ENCODE measurements around the gene IQSEC2. TPM values are rescaled to one million over a fixed set of nuclear protein-coding genes. Genes with fewer than 3 reads are reported as not detected.
A peak's percentile ranks its signal among the peaks of the same experiment; 100 is the strongest.

Gene IQSEC2
- total RNA-seq, 1 donor from 2014 or later = 0.37 TPM

DNA sequence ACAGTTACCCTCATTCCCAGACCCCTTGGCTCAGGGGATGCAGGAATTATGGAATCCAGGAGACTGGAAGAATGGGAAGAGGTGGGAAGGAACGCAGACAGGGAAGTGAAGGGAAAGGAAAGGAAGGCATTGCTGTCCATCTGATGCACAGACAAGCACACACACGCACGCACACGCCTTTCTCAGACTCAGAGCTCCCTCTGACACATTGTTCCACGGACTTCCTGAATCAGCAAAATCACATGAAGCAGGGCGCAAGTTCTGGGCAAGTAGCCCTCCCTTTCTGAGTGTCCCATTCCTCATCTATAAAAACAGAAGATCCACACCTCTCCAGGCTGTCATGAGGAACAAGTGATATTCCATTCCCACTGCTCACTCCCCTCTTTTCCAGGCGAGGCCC lies 13.2 kb downstream of the IQSEC2 start:
- intact Hi-C loops (cut with micrococcal nuclease) = no loop called here

DNA sequence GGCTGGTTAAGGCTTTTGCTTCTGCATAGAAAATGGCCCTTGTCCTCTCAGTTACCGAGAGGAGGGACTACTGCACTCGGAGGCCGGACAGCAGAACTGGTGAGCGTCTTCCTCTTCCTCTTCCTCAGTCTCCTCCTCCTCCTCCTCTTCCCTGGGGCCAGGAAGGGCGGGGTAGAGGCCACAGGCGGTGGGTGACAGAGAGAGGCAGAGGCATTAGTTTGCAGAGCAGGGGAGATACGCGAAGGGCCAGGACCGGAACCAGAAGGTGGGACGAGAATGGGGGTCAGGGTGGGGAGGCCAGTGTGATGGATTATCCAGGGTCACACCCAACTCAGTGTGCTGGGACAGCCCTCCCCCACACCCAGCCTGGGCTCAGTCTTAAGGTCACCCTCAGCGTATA lies 14.5 kb downstream of the IQSEC2 start:
- Mint-ChIP-seq H3K27me3 (peaks cover 9% of the 10 kb centered on the region), H3K4me3 (no peak overlapping the region), H3K4me1 (peaks cover 22% of the 10 kb centered on the region), H3K36me3 (ENCODE audit: low read depth) (no peaks in the 10 kb centered on the region), H3K9me3 (no peaks in the 10 kb centered on the region), H3K27ac (no peak overlapping the region)
- intact Hi-C loops (cut with micrococcal nuclease) = no loop called here
- DNase-seq = no peak

More for the DNA sequence above, 13.2 kb downstream of the IQSEC2 start:
- Mint-ChIP-seq H3K4me1 (peaks cover 12% of the 10 kb centered on the region), H3K9me3 (no peaks in the 10 kb centered on the region), H3K36me3 (ENCODE audit: low read depth) (no peaks in the 10 kb centered on the region), H3K27ac (no peak overlapping the region), H3K27me3 (peaks cover 6% of the 10 kb centered on the region), H3K4me3 (no peak overlapping the region)
- no peak for DNase-seq

DNA sequence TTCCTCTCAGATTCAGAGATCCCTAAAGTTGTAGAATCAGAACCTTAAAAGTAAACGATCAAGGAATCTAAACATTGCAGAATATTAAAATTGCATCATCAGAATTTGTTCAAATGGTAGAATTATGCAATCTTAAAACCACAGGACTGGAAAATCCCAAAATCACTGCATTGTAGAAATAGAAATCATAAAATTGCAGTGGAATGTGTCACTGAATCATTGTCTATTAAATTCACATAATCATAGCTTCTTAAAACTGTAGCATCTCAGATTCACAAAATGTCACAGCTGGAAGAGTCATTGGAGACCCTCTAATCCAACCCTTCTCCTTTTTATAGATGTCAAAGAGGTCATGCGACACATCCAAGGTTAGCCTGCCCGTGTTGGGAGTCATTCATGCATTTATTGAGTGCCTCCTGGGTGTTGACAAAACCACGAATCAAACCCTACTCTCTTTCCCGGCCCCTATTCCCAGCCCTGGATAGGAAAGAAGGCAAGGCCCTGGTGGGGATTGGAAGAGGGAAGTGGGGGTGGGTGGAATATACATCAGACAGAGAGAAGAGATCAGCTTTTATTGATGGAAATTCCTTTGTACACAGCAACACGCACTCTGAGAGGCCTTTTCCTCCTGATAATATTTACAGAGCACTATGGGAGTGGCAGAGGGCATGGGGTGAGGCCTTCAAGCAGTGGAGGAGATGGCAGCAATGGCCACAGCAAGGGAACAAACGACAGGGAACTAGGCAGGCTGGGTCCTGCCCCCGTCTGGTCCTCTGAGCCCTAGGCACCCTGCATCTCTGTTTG lies 15.4 kb downstream of the IQSEC2 start:
- intact Hi-C loops (cut with micrococcal nuclease) = no loop called here
- H3K36me3 Mint-ChIP-seq (ENCODE audit: low read depth) = no peaks in the 10 kb centered on the region
- H3K9me3 Mint-ChIP-seq = no peaks in the 10 kb centered on the region

DNA sequence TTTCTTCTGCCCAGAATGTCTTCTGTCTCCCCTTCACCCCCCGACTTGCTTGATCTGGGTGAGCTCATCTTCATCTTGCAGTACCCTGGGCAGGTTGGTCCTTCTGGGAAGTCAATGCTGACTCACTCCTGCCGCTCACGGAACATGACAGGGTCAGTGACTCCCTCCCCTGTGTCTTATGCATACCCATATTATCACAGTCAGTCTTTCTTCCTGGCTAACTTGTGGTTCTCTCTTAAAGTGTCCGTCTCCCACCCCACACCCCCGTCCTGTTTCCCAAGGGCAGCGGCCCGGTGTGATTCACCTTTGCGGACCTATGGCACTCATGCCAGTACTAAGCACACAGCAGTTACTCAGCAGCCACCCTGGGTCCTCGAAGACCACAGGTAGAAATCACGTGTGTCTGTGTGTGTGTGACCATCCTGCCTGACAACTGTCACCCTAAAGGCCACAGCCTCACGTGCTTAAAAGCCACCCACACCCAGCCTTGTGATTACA lies 17.7 kb downstream of the IQSEC2 start:
- Mint-ChIP-seq H3K27me3 (peaks cover 13% of the 10 kb centered on the region), H3K27ac (peak overlapping the region; percentile 72)
- peak; percentile 57 for DNase-seq

More for the DNA sequence above, 15.4 kb downstream of the IQSEC2 start:
- Mint-ChIP-seq H3K4me1 (peaks cover 29% of the 10 kb centered on the region), H3K27ac (no peak overlapping the region), H3K27me3 (peaks cover 10% of the 10 kb centered on the region), H3K4me3 (no peak overlapping the region)
- no peak for DNase-seq

DNA sequence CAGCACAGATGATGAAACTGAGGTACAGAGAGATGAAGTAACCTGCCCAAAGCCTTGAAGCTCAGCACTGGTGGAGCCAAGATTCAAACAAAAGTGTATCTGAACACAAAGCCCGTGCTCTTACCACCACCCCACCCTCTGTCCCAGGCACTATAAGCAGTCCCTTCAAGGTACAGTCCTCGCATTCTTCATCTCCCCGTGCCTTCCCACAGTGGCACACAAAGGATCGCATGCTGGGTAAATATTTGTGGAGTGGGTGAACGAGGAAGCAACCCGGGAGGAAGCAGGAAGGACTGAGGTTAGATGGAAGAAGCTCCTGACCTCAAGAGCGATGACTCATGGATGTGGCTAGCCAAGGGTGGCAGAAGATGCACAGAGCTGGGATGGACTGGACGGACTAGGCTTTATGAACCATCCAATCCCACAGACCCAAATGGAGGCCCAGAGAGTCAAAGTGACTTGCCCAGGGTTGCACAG lies 18.4 kb downstream of the IQSEC2 start:
- H3K27ac Mint-ChIP-seq = peak overlapping the region; percentile 63
- H3K4me1 Mint-ChIP-seq = peaks cover 29% of the 10 kb centered on the region
- intact Hi-C loops (cut with micrococcal nuclease) = no loop called here
- peak overlapping the region; percentile 72 for H3K4me3 Mint-ChIP-seq
- H3K9me3 Mint-ChIP-seq = no peaks in the 10 kb centered on the region
- no peaks in the 10 kb centered on the region for H3K36me3 Mint-ChIP-seq (ENCODE audit: low read depth)
- DNase-seq = peak; percentile 60
- H3K27me3 Mint-ChIP-seq = peaks cover 13% of the 10 kb centered on the region

More for the DNA sequence above, 17.7 kb downstream of the IQSEC2 start:
- H3K36me3 Mint-ChIP-seq (ENCODE audit: low read depth) = no peaks in the 10 kb centered on the region
- peak overlapping the region; percentile 72 for H3K4me3 Mint-ChIP-seq
- intact Hi-C loops (cut with micrococcal nuclease) = no loop called here
- H3K9me3 Mint-ChIP-seq = no peaks in the 10 kb centered on the region
- peaks cover 29% of the 10 kb centered on the region for H3K4me1 Mint-ChIP-seq

GRCh38 chrX:53262189-53262917 lies 19.0 kb downstream of the IQSEC2 start:
- Mint-ChIP-seq H3K9me3 (no peaks in the 10 kb centered on the region), H3K4me1 (peaks cover 29% of the 10 kb centered on the region), H3K27ac (no peak overlapping the region), H3K4me3 (no peak overlapping the region), H3K36me3 (ENCODE audit: low read depth) (no peaks in the 10 kb centered on the region), H3K27me3 (peaks cover 13% of the 10 kb centered on the region)
- intact Hi-C loops (cut with micrococcal nuclease) = no loop called here
- DNase-seq = no peak

DNA sequence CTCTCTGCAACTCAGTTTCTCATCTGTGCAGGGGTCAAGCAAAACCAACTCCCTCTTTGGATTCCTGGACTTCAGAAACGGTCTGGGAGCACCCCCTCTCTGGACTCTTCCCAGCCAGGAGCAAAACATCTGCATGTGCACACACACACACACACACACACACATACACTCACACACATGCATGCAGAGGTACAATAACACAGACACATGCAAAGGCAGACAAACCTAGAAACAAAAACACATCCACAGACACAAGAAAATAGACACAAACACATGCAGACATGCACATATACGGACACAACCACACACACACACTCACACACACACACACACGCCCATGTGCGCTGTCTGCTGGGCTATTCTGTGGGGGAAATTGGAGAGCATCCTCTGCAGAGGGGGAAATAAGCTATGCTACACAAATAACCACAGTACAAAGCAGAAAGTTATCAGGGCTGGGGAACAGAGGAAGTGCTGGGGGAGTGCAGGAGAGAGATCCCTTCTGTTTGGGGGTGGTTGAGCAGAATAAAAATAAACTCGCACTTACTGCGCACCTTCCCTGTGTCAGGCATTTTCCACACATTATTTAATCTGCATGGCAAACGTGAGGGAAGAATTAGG lies 19.9 kb downstream of the IQSEC2 start:
- DNase-seq = peak; percentile 56
- Mint-ChIP-seq H3K4me1 (peaks cover 29% of the 10 kb centered on the region), H3K9me3 (no peaks in the 10 kb centered on the region), H3K27ac (no peak overlapping the region), H3K4me3 (no peak overlapping the region), H3K27me3 (peaks cover 13% of the 10 kb centered on the region), H3K36me3 (ENCODE audit: low read depth) (no peaks in the 10 kb centered on the region)
- intact Hi-C loops (cut with micrococcal nuclease) = no loop called here

- H3K27me3 Mint-ChIP-seq = peaks cover 10% of the 10 kb centered on the region
Measured at GRCh38 chrX:53260836-53261235, 20.5 kb downstream of the IQSEC2 start.

GRCh38 chrX:53257670-53258423 lies 23.5 kb downstream of the IQSEC2 start:
- no peaks in the 10 kb centered on the region for H3K9me3 Mint-ChIP-seq
- H3K27me3 Mint-ChIP-seq = peaks cover 7% of the 10 kb centered on the region
- intact Hi-C loops (cut with micrococcal nuclease) = no loop called here
- no peaks in the 10 kb centered on the region for H3K36me3 Mint-ChIP-seq (ENCODE audit: low read depth)
- no peak overlapping the region for H3K4me3 Mint-ChIP-seq
- DNase-seq = no peak
- H3K27ac Mint-ChIP-seq = no peak overlapping the region
- peaks cover 14% of the 10 kb centered on the region for H3K4me1 Mint-ChIP-seq

More at GRCh38 chrX:53260836-53261235, 20.5 kb downstream of the IQSEC2 start:
- intact Hi-C loops (cut with micrococcal nuclease) = no loop called here
- no peaks in the 10 kb centered on the region for H3K36me3 Mint-ChIP-seq (ENCODE audit: low read depth)
- H3K27ac Mint-ChIP-seq = no peak overlapping the region
- no peak for DNase-seq
- no peak overlapping the region for H3K4me3 Mint-ChIP-seq
- no peaks in the 10 kb centered on the region for H3K9me3 Mint-ChIP-seq
- peaks cover 29% of the 10 kb centered on the region for H3K4me1 Mint-ChIP-seq

DNA sequence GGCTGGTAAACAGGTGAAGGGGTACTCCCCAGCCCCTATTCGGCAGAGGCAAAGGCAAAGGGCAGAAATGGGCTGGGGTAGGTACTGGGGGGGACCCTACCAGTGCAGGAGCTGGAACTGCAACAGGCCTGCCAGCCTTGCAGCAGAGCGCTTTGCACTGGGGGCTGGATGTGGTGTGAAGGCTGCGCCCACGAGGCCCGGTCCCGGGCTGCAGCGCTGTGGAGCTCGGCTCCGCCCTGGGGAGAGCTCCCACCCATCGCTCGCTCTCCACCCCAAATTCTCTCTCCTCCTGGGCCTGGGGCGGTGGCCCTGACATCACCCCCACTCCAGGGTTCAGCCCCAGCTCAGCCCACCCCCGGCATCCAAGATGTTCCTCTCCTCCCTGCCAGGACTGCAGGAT lies 24.2 kb downstream of the IQSEC2 start:
- H3K36me3 Mint-ChIP-seq (ENCODE audit: low read depth) = no peaks in the 10 kb centered on the region
- no peaks in the 10 kb centered on the region for H3K9me3 Mint-ChIP-seq
- no peak overlapping the region for H3K4me3 Mint-ChIP-seq
- no peak overlapping the region for H3K27ac Mint-ChIP-seq
- DNase-seq = no peak
- peaks cover 9% of the 10 kb centered on the region for H3K27me3 Mint-ChIP-seq
- intact Hi-C loops (cut with micrococcal nuclease) = no loop called here
- H3K4me1 Mint-ChIP-seq = peaks cover 9% of the 10 kb centered on the region

GRCh38 chrX:53256446-53257041 lies 24.8 kb downstream of the IQSEC2 start:
- no peak for DNase-seq
- Mint-ChIP-seq H3K4me1 (peaks cover 3% of the 10 kb centered on the region), H3K4me3 (no peak overlapping the region), H3K36me3 (ENCODE audit: low read depth) (no peaks in the 10 kb centered on the region), H3K9me3 (no peaks in the 10 kb centered on the region), H3K27ac (no peak overlapping the region), H3K27me3 (peaks cover 5% of the 10 kb centered on the region)
- intact Hi-C loops (cut with micrococcal nuclease) = no loop called here

GRCh38 chrX:53255738-53256191 lies 25.6 kb downstream of the IQSEC2 start:
- no peaks in the 10 kb centered on the region for H3K4me1 Mint-ChIP-seq
- H3K4me3 Mint-ChIP-seq = no peak overlapping the region

More at GRCh38 chrX:53255738-53256191, 25.6 kb downstream of the IQSEC2 start:
- no peak overlapping the region for H3K27ac Mint-ChIP-seq
- intact Hi-C loops (cut with micrococcal nuclease) = no loop called here
- no peaks in the 10 kb centered on the region for H3K36me3 Mint-ChIP-seq (ENCODE audit: low read depth)
- DNase-seq = no peak
- no peaks in the 10 kb centered on the region for H3K9me3 Mint-ChIP-seq
- H3K27me3 Mint-ChIP-seq = peaks cover 5% of the 10 kb centered on the region

Measured in activated CD4-positive, alpha-beta T cell treated with anti-CD3 and anti-CD28 coated beads, Interleukin-2, amount 10 ng/mL, durations not matched to agents 24 days and 14 days (primary cell).